Neural cell (in vitro differentiated cells): ENCODE data around the gene EIF4G3.

ENCODE experiments used
- EP300 ChIP-seq: fragments of 450-650 bp; conservative IDR thresholded peaks from 2 replicates; pipeline ENCODE4 v1.6.1; 2014; ENCODE audit warnings: antibody characterized with exemption, mild to moderate bottlenecking, moderate library complexity; ENCODE audit not compliant: poor library complexity, severe bottlenecking
- EZH2 ChIP-seq: fragments of 200-600, 300-800 bp; shearing (Covaris generic), sonication (generic); IDR thresholded peaks from 2 replicates; pipeline ENCODE4 v1.6.1; 2014; ENCODE audit warnings: antibody characterized with exemption, low read length, borderline replicate concordance, mild to moderate bottlenecking; ENCODE audit not compliant: insufficient read depth, poor library complexity, severe bottlenecking
- MXI1 ChIP-seq: fragments of 450-650 bp; conservative IDR thresholded peaks from 2 replicates; pipeline ENCODE4 v1.6.1; 2014; ENCODE audit warnings: antibody characterized with exemption, mild to moderate bottlenecking; ENCODE audit not compliant: poor library complexity, severe bottlenecking
- POLR2AphosphoS5 ChIP-seq: IDR thresholded peaks from 2 replicates; pipeline ENCODE4 v1.6.1; 2012
- RAD21 ChIP-seq: fragments of 450-650 bp; conservative IDR thresholded peaks from 2 replicates; pipeline ENCODE4 v1.6.1; 2014; ENCODE audit warnings: antibody characterized with exemption, mild to moderate bottlenecking, moderate library complexity
- SMC3 ChIP-seq: fragments of 450-650 bp; conservative IDR thresholded peaks from 2 replicates; pipeline ENCODE4 v1.6.1; 2014; ENCODE audit warnings: antibody characterized with exemption, mild to moderate bottlenecking, moderate library complexity; ENCODE audit not compliant: poor library complexity
- TAF1 ChIP-seq: IDR thresholded peaks from 2 replicates; pipeline ENCODE4 v1.6.1; 2012; ENCODE audit warnings: low read depth
- TF ChIP-seq, protein P1 (sequence below): fragments of 450-650 bp; IDR thresholded peaks from 2 replicates; pipeline ENCODE4 v1.5.1; 2014; ENCODE audit warnings: antibody characterized with exemption, mild to moderate bottlenecking, moderate library complexity; ENCODE audit not compliant: poor library complexity, severe bottlenecking
- TF ChIP-seq, protein P2 (sequence below): IDR thresholded peaks from 2 replicates; pipeline ENCODE4 v1.6.1; 2012; ENCODE audit warnings: borderline replicate concordance

- TF ChIP-seq, protein P1, sequence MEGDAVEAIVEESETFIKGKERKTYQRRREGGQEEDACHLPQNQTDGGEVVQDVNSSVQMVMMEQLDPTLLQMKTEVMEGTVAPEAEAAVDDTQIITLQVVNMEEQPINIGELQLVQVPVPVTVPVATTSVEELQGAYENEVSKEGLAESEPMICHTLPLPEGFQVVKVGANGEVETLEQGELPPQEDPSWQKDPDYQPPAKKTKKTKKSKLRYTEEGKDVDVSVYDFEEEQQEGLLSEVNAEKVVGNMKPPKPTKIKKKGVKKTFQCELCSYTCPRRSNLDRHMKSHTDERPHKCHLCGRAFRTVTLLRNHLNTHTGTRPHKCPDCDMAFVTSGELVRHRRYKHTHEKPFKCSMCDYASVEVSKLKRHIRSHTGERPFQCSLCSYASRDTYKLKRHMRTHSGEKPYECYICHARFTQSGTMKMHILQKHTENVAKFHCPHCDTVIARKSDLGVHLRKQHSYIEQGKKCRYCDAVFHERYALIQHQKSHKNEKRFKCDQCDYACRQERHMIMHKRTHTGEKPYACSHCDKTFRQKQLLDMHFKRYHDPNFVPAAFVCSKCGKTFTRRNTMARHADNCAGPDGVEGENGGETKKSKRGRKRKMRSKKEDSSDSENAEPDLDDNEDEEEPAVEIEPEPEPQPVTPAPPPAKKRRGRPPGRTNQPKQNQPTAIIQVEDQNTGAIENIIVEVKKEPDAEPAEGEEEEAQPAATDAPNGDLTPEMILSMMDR: no peak
- no peak for TF ChIP-seq EP300
- TF ChIP-seq, protein P2, sequence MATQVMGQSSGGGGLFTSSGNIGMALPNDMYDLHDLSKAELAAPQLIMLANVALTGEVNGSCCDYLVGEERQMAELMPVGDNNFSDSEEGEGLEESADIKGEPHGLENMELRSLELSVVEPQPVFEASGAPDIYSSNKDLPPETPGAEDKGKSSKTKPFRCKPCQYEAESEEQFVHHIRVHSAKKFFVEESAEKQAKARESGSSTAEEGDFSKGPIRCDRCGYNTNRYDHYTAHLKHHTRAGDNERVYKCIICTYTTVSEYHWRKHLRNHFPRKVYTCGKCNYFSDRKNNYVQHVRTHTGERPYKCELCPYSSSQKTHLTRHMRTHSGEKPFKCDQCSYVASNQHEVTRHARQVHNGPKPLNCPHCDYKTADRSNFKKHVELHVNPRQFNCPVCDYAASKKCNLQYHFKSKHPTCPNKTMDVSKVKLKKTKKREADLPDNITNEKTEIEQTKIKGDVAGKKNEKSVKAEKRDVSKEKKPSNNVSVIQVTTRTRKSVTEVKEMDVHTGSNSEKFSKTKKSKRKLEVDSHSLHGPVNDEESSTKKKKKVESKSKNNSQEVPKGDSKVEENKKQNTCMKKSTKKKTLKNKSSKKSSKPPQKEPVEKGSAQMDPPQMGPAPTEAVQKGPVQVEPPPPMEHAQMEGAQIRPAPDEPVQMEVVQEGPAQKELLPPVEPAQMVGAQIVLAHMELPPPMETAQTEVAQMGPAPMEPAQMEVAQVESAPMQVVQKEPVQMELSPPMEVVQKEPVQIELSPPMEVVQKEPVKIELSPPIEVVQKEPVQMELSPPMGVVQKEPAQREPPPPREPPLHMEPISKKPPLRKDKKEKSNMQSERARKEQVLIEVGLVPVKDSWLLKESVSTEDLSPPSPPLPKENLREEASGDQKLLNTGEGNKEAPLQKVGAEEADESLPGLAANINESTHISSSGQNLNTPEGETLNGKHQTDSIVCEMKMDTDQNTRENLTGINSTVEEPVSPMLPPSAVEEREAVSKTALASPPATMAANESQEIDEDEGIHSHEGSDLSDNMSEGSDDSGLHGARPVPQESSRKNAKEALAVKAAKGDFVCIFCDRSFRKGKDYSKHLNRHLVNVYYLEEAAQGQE: no peak
- no peak for TF ChIP-seq EZH2
- no peak for TF ChIP-seq POLR2AphosphoS5
- TF ChIP-seq RAD21: no peak
- TF ChIP-seq MXI1: no peak
- TF ChIP-seq SMC3: no peak
- no peak for TF ChIP-seq TAF1
Measured at GRCh38 chr1:21082073-21082472, 94.6 kb downstream of the EIF4G3 start.
